PC-9 (cell line): Measurements from ENCODE around the gene SARS1.

ENCODE experiments used
- EZH2 ChIP-seq: fragments of 200-600 bp; sonication (generic); IDR thresholded peaks from 2 replicates; pipeline ENCODE4 v1.8.0; 2017; ENCODE audit warnings: antibody characterized with exemption, low read depth
- TF ChIP-seq, protein P1 (sequence below): fragments of 200-600 bp; sonication (generic); conservative IDR thresholded peaks from 2 replicates; pipeline ENCODE4 v1.6.1; 2017; ENCODE audit warnings: mixed run types, antibody characterized with exemption, mild to moderate bottlenecking, moderate library complexity

- TF ChIP-seq, protein P1, sequence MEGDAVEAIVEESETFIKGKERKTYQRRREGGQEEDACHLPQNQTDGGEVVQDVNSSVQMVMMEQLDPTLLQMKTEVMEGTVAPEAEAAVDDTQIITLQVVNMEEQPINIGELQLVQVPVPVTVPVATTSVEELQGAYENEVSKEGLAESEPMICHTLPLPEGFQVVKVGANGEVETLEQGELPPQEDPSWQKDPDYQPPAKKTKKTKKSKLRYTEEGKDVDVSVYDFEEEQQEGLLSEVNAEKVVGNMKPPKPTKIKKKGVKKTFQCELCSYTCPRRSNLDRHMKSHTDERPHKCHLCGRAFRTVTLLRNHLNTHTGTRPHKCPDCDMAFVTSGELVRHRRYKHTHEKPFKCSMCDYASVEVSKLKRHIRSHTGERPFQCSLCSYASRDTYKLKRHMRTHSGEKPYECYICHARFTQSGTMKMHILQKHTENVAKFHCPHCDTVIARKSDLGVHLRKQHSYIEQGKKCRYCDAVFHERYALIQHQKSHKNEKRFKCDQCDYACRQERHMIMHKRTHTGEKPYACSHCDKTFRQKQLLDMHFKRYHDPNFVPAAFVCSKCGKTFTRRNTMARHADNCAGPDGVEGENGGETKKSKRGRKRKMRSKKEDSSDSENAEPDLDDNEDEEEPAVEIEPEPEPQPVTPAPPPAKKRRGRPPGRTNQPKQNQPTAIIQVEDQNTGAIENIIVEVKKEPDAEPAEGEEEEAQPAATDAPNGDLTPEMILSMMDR = no peak
- TF ChIP-seq EZH2 = no peak
Measured at GRCh38 chr1:109255097-109255651, 41.5 kb downstream of the SARS1 start.
